GM23338 (cell line): ENCODE measurements around the gene GRIN3B. TPM values are rescaled to one million over a fixed set of nuclear protein-coding genes. Genes with fewer than 3 reads are reported as not detected.

Experiments used
- CREB1 ChIP-seq: fragments of 250-450 bp; sonication (Bioruptor Pico); IDR thresholded peaks from 2 replicates; pipeline ENCODE4 v1.5.0; 2020; ENCODE audit warnings: low read depth, mild to moderate bottlenecking, moderate library complexity
- CTCF ChIP-seq, 2 experiments: fragments of 200-600 bp in 1 of 2; sonication (generic) in 1 of 2; conservative IDR thresholded peaks; 2 replicates each; pipeline versions ENCODE4 v1.5.1 to v1.6.1; 2016 to 2017; ENCODE audit warnings: antibody characterized with exemption in 2 of 2, low read depth in 2 of 2, mild to moderate bottlenecking in 2 of 2, moderate library complexity in 1 of 2
- POLR2AphosphoS5 ChIP-seq: IDR thresholded peaks from 2 replicates; pipeline ENCODE4 v1.6.1; 2016; ENCODE audit warnings: antibody characterized with exemption, low read depth
- STAT1 ChIP-seq: IDR thresholded peaks from one replicate; pipeline ENCODE4 v1.6.1; 2016; ENCODE audit warnings: antibody characterized with exemption; ENCODE audit not compliant: unreplicated experiment
- ZNF114 ChIP-seq: fragments of 250-450 bp; sonication (Bioruptor Pico); IDR thresholded peaks from 2 replicates; pipeline ENCODE4 v1.5.0; 2020; ENCODE audit warnings: mild to moderate bottlenecking, moderate library complexity
- ZNF331 ChIP-seq: fragments of 250-450 bp; sonication (Bioruptor Pico); IDR thresholded peaks from 2 replicates; pipeline ENCODE4 v1.5.0; 2020; ENCODE audit warnings: low read depth, mild to moderate bottlenecking, moderate library complexity
- polyA plus RNA-seq: library from polyadenylated mRNA; unstranded; fragments of >200 nt; fragmentation: Nextera tagmentation; extraction: Ambion mirVana; gene quantifications from 2 replicates; pipeline ENCODE4 v1.2.1, GENCODE V29; 2016
- total RNA-seq: library from RNA; depleted of rRNA; stranded (reverse); fragments of >200 nt; shearing (Covaris generic); gene quantifications from 2 replicates; pipeline ENCODE4 v1.2.3, GENCODE V29; 2014
- TF ChIP-seq, protein P1 (sequence below): fragments of 250-450 bp; sonication (Bioruptor Pico); IDR thresholded peaks from 2 replicates; pipeline ENCODE4 v1.5.0; 2020; ENCODE audit warnings: mild to moderate bottlenecking, moderate library complexity

Gene GRIN3B
- total and polyA plus RNA-seq, 2 experiments from 2014 or later, result 0.11 to 2.8 TPM

DNA sequence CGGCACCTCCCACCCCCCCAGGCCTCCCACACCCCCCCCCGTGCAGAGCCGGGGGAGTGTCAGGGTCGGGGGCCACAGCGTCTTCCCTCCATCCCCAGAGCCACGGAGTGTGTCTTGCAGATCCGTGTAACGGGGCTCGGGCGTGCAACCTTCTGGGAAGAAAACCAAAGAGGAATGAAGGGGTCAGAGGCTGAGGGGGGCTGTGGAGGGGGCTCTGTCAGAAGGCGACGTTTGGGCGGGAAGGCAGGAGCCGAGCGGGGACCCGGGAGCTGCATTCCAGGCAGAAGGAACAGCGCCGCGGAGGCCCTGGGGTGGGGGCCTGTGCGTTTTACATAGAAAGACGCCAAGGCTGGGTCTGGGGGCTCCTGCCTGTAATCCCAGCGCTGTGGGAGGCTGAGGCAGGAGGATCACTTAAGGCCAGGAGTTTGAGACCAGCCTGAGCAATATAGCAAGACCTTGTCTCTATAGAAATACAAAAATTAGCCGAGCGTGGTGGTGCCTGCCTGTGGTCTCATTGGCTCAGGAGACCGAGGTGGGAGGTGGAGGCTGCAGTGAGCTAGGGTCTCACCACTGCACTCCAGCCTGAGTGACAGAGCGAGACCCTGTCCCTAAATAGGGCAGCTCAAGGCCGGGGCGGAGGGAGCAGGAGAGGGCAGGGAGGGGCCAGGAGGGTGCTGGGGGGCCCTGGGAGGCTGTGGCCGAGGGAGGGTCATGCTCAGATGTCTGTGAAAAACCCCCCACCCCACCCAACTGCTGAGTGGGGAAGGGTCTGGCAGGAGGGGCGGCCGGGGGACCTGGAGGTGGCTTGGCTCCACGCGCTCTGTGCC lies 46.6 kb upstream of the GRIN3B start (continued):
- TF ChIP-seq, protein P1, sequence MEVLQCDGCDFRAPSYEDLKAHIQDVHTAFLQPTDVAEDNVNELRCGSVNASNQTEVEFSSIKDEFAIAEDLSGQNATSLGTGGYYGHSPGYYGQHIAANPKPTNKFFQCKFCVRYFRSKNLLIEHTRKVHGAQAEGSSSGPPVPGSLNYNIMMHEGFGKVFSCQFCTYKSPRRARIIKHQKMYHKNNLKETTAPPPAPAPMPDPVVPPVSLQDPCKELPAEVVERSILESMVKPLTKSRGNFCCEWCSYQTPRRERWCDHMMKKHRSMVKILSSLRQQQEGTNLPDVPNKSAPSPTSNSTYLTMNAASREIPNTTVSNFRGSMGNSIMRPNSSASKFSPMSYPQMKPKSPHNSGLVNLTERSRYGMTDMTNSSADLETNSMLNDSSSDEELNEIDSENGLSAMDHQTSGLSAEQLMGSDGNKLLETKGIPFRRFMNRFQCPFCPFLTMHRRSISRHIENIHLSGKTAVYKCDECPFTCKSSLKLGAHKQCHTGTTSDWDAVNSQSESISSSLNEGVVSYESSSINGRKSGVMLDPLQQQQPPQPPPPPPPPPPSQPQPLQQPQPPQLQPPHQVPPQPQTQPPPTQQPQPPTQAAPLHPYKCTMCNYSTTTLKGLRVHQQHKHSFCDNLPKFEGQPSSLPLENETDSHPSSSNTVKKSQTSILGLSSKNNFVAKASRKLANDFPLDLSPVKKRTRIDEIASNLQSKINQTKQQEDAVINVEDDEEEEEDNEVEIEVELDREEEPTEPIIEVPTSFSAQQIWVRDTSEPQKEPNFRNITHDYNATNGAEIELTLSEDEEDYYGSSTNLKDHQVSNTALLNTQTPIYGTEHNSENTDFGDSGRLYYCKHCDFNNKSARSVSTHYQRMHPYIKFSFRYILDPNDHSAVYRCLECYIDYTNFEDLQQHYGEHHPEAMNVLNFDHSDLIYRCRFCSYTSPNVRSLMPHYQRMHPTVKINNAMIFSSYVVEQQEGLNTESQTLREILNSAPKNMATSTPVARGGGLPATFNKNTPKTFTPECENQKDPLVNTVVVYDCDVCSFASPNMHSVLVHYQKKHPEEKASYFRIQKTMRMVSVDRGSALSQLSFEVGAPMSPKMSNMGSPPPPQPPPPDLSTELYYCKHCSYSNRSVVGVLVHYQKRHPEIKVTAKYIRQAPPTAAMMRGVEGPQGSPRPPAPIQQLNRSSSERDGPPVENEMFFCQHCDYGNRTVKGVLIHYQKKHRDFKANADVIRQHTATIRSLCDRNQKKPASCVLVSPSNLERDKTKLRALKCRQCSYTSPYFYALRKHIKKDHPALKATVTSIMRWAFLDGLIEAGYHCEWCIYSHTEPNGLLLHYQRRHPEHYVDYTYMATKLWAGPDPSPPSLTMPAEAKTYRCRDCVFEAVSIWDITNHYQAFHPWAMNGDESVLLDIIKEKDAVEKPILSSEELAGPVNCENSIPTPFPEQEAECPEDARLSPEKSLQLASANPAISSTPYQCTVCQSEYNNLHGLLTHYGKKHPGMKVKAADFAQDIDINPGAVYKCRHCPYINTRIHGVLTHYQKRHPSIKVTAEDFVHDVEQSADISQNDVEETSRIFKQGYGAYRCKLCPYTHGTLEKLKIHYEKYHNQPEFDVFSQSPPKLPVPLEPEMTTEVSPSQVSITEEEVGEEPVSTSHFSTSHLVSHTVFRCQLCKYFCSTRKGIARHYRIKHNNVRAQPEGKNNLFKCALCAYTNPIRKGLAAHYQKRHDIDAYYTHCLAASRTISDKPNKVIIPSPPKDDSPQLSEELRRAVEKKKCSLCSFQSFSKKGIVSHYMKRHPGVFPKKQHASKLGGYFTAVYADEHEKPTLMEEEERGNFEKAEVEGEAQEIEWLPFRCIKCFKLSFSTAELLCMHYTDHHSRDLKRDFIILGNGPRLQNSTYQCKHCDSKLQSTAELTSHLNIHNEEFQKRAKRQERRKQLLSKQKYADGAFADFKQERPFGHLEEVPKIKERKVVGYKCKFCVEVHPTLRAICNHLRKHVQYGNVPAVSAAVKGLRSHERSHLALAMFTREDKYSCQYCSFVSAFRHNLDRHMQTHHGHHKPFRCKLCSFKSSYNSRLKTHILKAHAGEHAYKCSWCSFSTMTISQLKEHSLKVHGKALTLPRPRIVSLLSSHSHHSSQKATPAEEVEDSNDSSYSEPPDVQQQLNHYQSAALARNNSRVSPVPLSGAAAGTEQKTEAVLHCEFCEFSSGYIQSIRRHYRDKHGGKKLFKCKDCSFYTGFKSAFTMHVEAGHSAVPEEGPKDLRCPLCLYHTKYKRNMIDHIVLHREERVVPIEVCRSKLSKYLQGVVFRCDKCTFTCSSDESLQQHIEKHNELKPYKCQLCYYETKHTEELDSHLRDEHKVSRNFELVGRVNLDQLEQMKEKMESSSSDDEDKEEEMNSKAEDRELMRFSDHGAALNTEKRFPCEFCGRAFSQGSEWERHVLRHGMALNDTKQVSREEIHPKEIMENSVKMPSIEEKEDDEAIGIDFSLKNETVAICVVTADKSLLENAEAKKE (CRISPR knock-in tag), result no peak
- TF ChIP-seq CTCF (conservative IDR thresholded peaks at IDR 0.05; ENCODE audit: low read depth in 2 of 2), result no peak
- TF ChIP-seq STAT1, result no peak
- no peak for TF ChIP-seq ZNF114 (CRISPR knock-in tag)
- no peak for TF ChIP-seq ZNF331
- no peak for TF ChIP-seq POLR2AphosphoS5
- TF ChIP-seq CREB1, result no peak
